Transverse colon (tissue), 4 donors: Measurements from ENCODE around the gene LTV1.
"Not testable (repeated sequence)": the region's sequence is repeated elsewhere in the genome, so short reads cannot be mapped to it uniquely, and the experiment has no call there.

Source experiments
- POLR2AphosphoS5 ChIP-seq, 3 donors: sonication (generic); formaldehyde crosslinking; IDR thresholded peaks; one replicate each; pipeline ENCODE4 v1.6.1; 2016; ENCODE audit warnings: antibody characterized with exemption in 3 of 3
- TF ChIP-seq, protein P1 (sequence below), 5 experiments: fragments of 200-600 bp in 3 of 5; fragments of 450-650 bp in 2 of 5; sonication (generic) in 3 of 5; IDR thresholded peaks; 1 replicate in 2 of 5; 2 replicates in 3 of 5; pipeline ENCODE4 v1.5.1; 2016 to 2017; ENCODE audit warnings: antibody characterized with exemption in 5 of 5, inconsistent platforms in 3 of 5, mild to moderate bottlenecking in 2 of 5, moderate library complexity in 1 of 5

DNA sequence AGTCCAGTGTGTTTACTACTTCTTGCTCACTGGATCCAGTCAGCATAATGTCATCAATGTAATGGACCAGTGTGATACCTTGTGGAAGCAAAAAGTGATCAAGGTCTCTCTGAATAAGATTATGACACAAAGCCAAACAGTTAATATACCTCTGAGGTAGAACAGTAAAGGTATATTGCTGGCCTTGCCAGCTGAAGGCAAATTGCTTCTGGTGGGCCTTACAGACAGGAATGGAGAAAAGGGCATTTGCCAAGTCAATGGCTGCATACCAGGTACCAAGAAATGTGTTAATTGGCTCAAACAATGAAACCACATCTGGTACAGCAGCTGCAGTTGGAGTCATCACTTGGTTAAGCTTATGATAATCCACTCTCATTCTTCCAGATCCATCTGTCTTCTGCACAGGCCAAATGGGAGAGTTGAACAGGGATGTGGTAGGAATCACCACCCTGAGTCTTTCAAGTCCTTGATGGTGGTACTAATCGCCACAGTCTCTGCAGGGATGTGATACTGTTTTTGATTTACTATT is 28.1 kb downstream of the LTV1 start:
- TF ChIP-seq POLR2AphosphoS5 (IDR thresholded peaks at IDR 0.05), result not testable (repeated sequence)
- TF ChIP-seq, protein P1, sequence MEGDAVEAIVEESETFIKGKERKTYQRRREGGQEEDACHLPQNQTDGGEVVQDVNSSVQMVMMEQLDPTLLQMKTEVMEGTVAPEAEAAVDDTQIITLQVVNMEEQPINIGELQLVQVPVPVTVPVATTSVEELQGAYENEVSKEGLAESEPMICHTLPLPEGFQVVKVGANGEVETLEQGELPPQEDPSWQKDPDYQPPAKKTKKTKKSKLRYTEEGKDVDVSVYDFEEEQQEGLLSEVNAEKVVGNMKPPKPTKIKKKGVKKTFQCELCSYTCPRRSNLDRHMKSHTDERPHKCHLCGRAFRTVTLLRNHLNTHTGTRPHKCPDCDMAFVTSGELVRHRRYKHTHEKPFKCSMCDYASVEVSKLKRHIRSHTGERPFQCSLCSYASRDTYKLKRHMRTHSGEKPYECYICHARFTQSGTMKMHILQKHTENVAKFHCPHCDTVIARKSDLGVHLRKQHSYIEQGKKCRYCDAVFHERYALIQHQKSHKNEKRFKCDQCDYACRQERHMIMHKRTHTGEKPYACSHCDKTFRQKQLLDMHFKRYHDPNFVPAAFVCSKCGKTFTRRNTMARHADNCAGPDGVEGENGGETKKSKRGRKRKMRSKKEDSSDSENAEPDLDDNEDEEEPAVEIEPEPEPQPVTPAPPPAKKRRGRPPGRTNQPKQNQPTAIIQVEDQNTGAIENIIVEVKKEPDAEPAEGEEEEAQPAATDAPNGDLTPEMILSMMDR (IDR thresholded peaks at IDR 0.05), result not testable (repeated sequence)
